ENCODE measurements around the gene MAGI1.

DNA sequence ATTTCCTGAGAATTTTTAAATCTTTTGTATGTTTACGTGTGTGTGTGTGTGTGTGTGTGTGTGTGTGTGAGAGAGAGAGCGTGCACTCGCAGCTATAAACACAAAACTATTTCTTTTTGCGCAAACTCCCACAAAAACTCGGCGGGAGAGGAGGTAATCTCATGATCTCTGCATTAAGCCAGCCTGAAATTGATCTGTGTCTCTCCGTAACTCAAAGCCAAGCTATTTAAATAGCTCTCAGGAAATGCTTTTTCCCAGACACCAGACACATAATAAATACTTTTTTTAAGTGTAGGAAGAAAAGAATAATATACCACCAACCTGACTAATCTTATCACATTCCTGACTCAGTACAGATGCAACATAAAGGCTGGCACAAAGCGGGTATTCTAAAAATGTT is 226.8 kb downstream of the MAGI1 start:
- TF ChIP-seq, protein P1, sequence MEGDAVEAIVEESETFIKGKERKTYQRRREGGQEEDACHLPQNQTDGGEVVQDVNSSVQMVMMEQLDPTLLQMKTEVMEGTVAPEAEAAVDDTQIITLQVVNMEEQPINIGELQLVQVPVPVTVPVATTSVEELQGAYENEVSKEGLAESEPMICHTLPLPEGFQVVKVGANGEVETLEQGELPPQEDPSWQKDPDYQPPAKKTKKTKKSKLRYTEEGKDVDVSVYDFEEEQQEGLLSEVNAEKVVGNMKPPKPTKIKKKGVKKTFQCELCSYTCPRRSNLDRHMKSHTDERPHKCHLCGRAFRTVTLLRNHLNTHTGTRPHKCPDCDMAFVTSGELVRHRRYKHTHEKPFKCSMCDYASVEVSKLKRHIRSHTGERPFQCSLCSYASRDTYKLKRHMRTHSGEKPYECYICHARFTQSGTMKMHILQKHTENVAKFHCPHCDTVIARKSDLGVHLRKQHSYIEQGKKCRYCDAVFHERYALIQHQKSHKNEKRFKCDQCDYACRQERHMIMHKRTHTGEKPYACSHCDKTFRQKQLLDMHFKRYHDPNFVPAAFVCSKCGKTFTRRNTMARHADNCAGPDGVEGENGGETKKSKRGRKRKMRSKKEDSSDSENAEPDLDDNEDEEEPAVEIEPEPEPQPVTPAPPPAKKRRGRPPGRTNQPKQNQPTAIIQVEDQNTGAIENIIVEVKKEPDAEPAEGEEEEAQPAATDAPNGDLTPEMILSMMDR (conservative IDR thresholded peaks at IDR 0.05): no peak
- no peak for TF ChIP-seq ZFX (IDR thresholded peaks at IDR 0.05)

All from C4-2B (cell line).